DND-41 (cell line): ENCODE results near the gene DHRS11.

Source experiments
- ATAC-seq: fragments of 200-7000 bp; cut with Tn5 transposase; 3 replicates; pipeline ENCODE4 v1.9.1; 2021; ENCODE audit warnings: low read depth; ENCODE audit not compliant: insufficient read depth
- DNase-seq: peaks from one replicate; pipeline ENCODE4 v3.0.0-alpha.2; 2020
- H2AFZ ChIP-seq: 2 replicates; pipeline ENCODE4 v1.6.0; 2012; ENCODE audit warnings: low read depth, low read length
- H3K27ac ChIP-seq: 2 replicates; pipeline ENCODE4 v1.5.1; 2012; ENCODE audit warnings: low read length, inconsistent platforms
- H3K27me3 ChIP-seq: fragments of 200-600 bp; sonication (generic); 2 replicates; pipeline ENCODE4 v1.6.0; 2012; ENCODE audit warnings: low read length, mild to moderate bottlenecking, inconsistent platforms; ENCODE audit not compliant: insufficient read depth, poor library complexity
- H3K36me3 ChIP-seq: 2 replicates; pipeline ENCODE4 v1.5.1; 2012; ENCODE audit warnings: low read length, inconsistent platforms; ENCODE audit not compliant: insufficient read depth
- H3K4me1 ChIP-seq: 2 replicates; pipeline ENCODE4 v1.5.1; 2012; ENCODE audit warnings: mild to moderate bottlenecking, low read length; ENCODE audit not compliant: insufficient read depth
- H3K4me2 ChIP-seq: 2 replicates; pipeline ENCODE4 v1.6.0; 2012; ENCODE audit warnings: mild to moderate bottlenecking, moderate library complexity, low read length, inconsistent platforms; ENCODE audit not compliant: insufficient read depth
- H3K4me3 ChIP-seq, 2 experiments: fragments of 200-600 bp in 1 of 2; shearing (Covaris generic) in 1 of 2; 2 replicates each; pipeline ENCODE4 v1.5.1; 2012 to 2016; ENCODE audit warnings: inconsistent platforms in 2 of 2, low read length in 2 of 2, mild to moderate bottlenecking in 2 of 2, low read depth in 1 of 2, moderate library complexity in 1 of 2
- H3K79me2 ChIP-seq: 2 replicates; pipeline ENCODE4 v1.6.0; 2012; ENCODE audit warnings: low read length, inconsistent platforms; ENCODE audit not compliant: insufficient read depth
- H3K9ac ChIP-seq: 2 replicates; pipeline ENCODE4 v1.6.0; 2012; ENCODE audit warnings: low read depth, mild to moderate bottlenecking, inconsistent platforms, low read length, moderate library complexity
- H3K9me3 ChIP-seq: 2 replicates; pipeline ENCODE4 v1.5.1; 2012; ENCODE audit warnings: low read length, moderate library complexity, mild to moderate bottlenecking, inconsistent platforms; ENCODE audit not compliant: insufficient read depth, severe bottlenecking
- H4K20me1 ChIP-seq: 2 replicates; pipeline ENCODE4 v1.6.0; 2012; ENCODE audit warnings: low read length; ENCODE audit not compliant: insufficient read depth
- EZH2 ChIP-seq: IDR thresholded peaks from 3 replicates; pipeline ENCODE4 v1.6.1; 2012; ENCODE audit warnings: borderline replicate concordance, low read depth, mild to moderate bottlenecking, moderate library complexity, low read length, inconsistent platforms; ENCODE audit not compliant: severe bottlenecking
- TF ChIP-seq, protein P1 (sequence below): IDR thresholded peaks from 2 replicates; pipeline ENCODE4 v1.5.1; 2012; ENCODE audit warnings: borderline replicate concordance, low read length, moderate library complexity, mild to moderate bottlenecking; ENCODE audit not compliant: poor library complexity, severe bottlenecking; ENCODE audit errors: extremely low read depth

DHRS11 gene

DNA sequence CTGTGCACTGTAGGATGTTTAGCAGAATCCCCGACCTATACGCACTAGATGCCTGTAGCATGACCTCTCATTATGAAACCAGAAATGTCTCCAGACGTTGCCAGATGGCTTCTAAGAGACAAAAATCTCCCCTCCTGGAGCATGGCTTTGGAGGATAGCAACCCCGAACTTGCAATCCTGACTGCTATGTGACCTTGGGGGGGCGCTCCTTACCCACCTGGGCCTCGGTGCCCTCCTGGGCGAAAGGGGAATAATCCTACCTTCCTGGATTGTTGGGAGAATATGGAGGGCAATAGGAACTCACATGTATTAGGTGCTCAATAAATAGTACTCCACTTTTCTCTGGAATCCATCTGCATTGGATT is 17.8 kb downstream of the DHRS11 start:
- H3K4me1 ChIP-seq = peaks cover 5% of the 10 kb centered on the region; the same call in 1 of the 2 replicates
- H3K4me3 ChIP-seq = no peak overlapping the region
- no peak overlapping the region for H3K27ac ChIP-seq
- ATAC-seq (no peak), DNase-seq (no peak)
- H3K36me3 ChIP-seq = peaks cover 8% of the 10 kb centered on the region
- no peak overlapping the region for H2AFZ ChIP-seq
- H3K9me3 ChIP-seq = no peaks in the 10 kb centered on the region
- TF ChIP-seq EZH2 = no peak
- TF ChIP-seq, protein P1, sequence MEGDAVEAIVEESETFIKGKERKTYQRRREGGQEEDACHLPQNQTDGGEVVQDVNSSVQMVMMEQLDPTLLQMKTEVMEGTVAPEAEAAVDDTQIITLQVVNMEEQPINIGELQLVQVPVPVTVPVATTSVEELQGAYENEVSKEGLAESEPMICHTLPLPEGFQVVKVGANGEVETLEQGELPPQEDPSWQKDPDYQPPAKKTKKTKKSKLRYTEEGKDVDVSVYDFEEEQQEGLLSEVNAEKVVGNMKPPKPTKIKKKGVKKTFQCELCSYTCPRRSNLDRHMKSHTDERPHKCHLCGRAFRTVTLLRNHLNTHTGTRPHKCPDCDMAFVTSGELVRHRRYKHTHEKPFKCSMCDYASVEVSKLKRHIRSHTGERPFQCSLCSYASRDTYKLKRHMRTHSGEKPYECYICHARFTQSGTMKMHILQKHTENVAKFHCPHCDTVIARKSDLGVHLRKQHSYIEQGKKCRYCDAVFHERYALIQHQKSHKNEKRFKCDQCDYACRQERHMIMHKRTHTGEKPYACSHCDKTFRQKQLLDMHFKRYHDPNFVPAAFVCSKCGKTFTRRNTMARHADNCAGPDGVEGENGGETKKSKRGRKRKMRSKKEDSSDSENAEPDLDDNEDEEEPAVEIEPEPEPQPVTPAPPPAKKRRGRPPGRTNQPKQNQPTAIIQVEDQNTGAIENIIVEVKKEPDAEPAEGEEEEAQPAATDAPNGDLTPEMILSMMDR = no peak
- H3K27me3 ChIP-seq = no peaks in the 10 kb centered on the region
- peaks cover 14% of the 10 kb centered on the region for H4K20me1 ChIP-seq
- H3K9ac ChIP-seq = no peak overlapping the region
- H3K4me2 ChIP-seq = no peak overlapping the region
- peaks cover 12% of the 10 kb centered on the region; the same call in 1 of the 2 replicates for H3K79me2 ChIP-seq

DNA sequence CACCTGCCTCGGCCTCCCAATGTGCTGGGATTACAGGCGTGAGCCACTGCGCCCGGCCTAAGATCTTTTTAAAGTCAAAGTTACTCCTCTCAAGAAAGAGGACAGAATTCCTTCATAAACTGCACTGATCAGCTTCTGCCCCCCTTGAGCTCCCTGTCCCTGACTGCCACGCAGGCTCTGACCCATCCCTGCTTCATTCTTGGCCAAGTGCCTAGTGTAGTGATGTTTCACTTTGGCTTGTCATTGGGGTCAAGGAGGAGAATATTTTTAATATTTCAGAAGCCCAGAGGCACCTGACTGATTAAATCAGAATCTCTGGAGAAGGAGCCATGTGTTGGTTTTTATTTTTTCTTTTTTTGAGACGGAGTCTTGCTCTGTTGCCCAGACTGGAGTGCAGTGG is 18.8 kb downstream of the DHRS11 start:
- peaks cover 13% of the 10 kb centered on the region for H4K20me1 ChIP-seq
- H3K27me3 ChIP-seq = no peaks in the 10 kb centered on the region
- no peaks in the 10 kb centered on the region for H3K9me3 ChIP-seq
- H3K4me1 ChIP-seq = no peaks in the 10 kb centered on the region; the same call in 1 of the 2 replicates
- H3K27ac ChIP-seq = no peak overlapping the region
- DNase-seq (no peak), ATAC-seq (no peak)
- H3K36me3 ChIP-seq = peaks cover 8% of the 10 kb centered on the region
- TF ChIP-seq EZH2 = no peak
- TF ChIP-seq, protein P1 = no peak
- no peak overlapping the region for H3K4me2 ChIP-seq
- H3K9ac ChIP-seq = no peak overlapping the region
- peaks cover 9% of the 10 kb centered on the region; the same call in 1 of the 2 replicates for H3K79me2 ChIP-seq
- H2AFZ ChIP-seq = no peak overlapping the region
- H3K4me3 ChIP-seq = no peak overlapping the region

DNA sequence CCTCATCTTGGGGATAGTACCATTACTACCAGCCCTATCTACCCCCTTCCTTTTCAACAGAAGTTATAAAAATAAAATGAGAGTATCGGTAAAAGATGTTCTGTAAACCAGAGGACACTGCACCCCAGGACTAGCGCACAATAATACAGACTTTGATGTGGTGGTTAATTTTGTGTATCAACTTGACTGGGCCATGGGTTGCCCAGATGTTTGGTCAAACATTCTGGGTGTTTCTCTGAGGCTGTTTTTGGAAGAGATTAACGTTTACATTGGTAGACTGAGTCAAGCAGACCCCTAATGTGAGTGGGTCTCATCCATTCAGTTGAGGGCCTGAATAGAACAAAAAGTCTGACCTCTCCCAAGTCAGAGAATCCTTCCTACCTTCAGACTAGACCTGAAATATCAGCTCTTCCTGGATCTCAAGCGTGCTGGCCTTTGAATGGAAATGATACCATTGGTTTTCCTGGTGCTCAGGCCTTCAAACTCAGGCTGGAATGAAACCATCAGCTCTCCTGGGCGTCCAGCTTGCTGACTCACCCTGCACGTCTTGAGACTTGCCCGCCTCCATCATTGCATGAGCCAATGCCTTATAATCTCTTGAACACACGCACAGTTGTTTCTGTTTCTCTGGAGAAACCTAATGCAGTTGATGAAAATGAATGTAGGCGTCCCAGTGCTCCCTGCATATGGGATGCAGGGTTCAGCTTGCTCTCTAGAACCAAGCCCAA is 19.8 kb downstream of the DHRS11 start:
- ATAC-seq (no peak), DNase-seq (no peak)
- no peak overlapping the region for H3K4me3 ChIP-seq
- H3K4me2 ChIP-seq = no peak overlapping the region
- H3K27ac ChIP-seq = no peak overlapping the region
- no peak overlapping the region for H3K9ac ChIP-seq
- no peaks in the 10 kb centered on the region for H3K27me3 ChIP-seq
- no peaks in the 10 kb centered on the region for H3K9me3 ChIP-seq
- H4K20me1 ChIP-seq = peaks cover 9% of the 10 kb centered on the region
- H3K4me1 ChIP-seq = no peaks in the 10 kb centered on the region
- no peak for TF ChIP-seq EZH2
- TF ChIP-seq, protein P1 = no peak
- H3K79me2 ChIP-seq = no peaks in the 10 kb centered on the region
- H2AFZ ChIP-seq = no peak overlapping the region
- peaks cover 8% of the 10 kb centered on the region for H3K36me3 ChIP-seq
